Activated CD4-positive, alpha-beta T cell treated with anti-CD3 and anti-CD28 coated beads for 24 hours (primary cell): ENCODE results near the gene HYAL3.
"Not testable (repeated sequence)": the region's sequence is repeated elsewhere in the genome, so short reads cannot be mapped to it uniquely, and the experiment has no call there.

Experiments used
- DNase-seq, 2 donors: peaks; one replicate each; pipeline ENCODE4 v3.0.0-alpha.2; 2020; ENCODE audit warnings: low read depth in 2 of 2

Gene HYAL3

GRCh38 chr3:50270422-50271224 lies 28.6 kb downstream of the HYAL3 start:
- DNase-seq, result no peak

- DNase-seq, result no peak
Measured at GRCh38 chr3:50269977-50270413, 29.2 kb downstream of the HYAL3 start.

- DNase-seq, result no peak
Measured at GRCh38 chr3:50269460-50269859, 29.7 kb downstream of the HYAL3 start.

DNA sequence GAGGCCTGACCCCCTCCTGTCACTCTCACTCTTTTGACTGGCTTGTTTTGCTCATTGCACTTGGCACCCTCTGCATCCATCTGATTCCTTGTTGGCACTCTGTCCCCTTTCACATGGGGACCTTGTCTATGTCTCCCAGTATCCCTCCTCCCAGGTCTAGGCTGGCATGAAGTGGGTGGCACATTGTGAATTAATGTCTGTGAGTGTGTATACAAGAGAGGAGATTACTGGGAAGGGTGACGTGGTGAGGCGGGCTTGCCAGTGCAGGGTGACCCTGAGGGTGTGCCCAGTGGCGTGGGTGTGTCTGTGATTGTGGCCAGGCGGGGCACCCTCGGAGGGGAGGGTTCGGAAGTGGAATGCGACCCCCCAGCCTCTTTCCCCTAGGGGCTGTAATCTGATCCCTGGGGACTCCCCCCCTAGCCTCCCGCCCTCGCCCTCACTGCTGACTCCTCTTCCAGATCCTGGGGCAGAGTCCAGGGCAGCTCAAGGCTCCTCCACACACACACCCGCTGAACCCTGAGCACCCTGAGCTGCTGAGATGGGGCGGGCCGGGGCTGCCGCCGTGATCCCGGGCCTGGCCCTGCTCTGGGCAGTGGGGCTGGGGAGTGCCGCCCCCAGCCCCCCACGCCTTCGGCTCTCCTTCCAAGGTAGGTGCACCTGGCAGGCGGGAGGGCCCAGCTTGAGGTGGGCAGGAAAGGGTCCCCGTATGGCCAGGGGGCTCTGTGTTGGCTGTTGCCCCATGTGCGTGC lies 30.3 kb downstream of the HYAL3 start, which contains the start of gene SEMA3B:
Gene SEMA3B (plus strand): TSS at position 445 of the 749 bp plus-strand sequence. CDS start 94 bp downstream, at position 539.
- DNase-seq, result no peak

DNA sequence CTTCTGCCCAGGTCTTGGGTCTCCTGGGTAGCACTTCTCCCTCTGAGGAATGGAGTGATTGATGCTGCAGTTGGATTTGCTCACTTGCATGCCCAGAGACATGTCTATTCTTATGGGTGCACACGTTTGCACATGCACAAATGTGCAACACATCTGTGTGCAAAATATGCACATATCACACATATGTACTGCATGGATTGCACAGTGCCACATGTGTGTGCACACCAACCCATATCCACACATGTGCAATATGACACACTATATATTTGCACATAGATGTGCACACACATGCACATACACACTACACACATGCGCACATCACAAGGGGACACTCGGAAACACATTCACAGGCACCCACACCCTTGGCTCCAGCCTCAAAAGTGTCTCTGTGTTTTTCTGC lies 30.9 kb downstream of the HYAL3 start:
- no peak for DNase-seq

GRCh38 chr3:50267280-50267913 lies 31.8 kb downstream of the HYAL3 start:
- no peak for DNase-seq

DNA sequence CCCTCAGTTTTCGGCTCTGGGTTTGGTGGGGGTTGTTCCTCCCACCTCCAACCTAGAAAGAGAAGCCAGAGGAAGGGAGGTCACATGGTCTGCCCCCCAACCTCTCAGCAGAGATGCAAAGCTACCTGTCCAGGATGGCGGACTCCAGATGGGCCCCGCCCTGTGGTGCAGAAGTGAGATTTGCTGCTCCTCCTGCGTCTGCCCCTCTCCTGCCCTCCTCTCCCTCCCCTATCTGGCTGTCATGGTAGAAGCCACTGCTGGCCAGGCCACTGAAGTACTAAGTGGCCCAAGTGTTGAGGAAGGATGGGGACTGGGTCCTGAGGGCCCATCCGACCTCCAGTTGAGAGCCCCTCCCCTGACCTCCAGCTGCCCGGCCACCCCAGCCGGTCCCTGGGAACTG lies 32.4 kb downstream of the HYAL3 start:
- no peak for DNase-seq

DNA sequence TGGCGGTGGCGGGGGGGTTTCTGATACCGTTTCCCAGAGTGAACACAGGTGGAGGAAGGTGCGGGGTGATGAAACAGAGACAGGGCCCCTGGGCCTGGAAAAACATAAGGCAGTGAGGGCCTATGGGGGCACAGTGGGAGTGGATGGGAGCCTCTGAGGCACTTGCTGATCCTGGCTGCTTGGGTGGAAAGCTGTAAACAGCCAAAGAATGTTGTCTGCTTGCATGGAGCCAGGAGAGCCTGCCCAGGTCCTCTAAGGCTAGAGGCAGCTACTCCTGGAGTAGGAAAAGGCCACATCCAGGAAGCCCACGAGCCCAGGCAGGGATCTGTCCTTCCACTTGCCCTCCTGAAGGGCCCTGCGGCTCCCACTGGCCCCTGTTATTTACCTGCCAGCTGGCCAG lies 33.2 kb downstream of the HYAL3 start:
- DNase-seq, result no peak

DNA sequence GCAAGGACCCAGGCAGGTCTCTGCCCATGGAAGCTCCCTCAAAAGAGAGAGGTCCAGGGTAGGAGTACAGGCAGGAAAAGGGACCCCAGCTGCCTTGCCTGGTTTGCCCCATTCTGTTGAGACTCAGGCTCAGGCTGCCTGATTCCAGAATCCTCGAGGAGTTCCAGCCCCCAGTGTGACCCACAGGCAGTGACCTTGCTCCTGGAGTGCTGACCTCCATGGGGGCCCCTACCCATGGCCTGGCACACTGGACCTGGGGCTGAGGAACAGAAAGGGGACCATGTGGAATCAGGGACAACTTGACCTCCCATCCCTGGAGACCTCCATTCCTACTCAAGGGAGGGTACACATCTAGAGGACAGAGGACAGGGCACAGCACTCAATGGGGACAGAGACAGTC lies 33.6 kb downstream of the HYAL3 start:
- no peak for DNase-seq

DNA sequence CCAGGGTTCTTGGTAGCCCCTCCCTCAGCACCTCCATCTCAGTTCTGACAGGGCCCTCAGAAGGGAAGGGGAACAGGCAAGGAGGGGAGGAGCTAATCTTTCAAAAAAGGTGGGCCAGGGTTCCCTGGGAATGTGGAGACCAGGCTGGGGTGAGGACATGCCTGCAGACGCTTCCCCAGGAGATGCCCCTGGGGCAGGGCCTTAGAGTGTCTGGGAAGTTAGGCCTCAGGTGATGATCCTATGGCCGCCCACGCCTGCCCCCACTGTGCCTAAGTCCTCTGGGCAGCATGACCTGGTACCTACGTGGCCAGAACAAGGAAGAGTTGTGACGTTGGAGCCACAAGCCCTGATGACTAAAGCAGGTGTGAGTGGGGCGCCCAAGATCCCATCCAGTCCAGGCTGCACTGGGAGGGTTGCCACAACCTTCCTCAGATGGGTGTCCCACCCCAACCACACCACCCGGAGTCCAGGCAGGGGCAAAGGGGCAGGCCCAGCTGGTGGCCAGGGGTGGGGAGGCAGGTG lies 34.2 kb downstream of the HYAL3 start:
- no peak for DNase-seq

DNA sequence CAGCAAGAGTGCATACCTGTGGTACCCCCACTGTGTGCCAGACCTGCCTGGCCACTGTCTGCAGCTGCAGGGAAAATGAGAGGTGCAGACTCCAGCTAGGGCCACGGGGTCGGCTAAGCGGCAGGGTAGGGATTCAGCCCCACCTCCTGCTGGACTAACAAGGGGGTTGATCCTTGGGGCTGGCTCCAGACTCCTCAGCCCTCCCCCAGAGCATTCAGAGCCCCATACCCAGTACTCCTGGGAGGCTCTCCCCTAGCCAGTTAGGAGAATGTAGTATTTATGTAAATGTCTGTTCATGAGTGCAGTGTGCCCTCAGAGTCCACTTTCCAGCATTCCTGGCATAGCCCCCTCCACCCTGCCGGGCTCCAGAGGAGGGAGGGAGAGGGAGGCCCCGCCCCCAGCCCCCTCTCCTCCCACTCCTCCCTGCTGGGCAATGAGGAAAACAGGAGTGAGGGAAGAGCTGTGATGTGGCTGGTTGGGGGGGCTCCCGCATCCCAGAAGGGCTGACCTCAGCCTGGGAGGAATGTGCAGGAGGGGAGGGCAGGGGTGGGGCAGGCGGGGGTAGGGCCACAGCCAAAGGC lies 34.7 kb downstream of the HYAL3 start:
- no peak for DNase-seq

DNA sequence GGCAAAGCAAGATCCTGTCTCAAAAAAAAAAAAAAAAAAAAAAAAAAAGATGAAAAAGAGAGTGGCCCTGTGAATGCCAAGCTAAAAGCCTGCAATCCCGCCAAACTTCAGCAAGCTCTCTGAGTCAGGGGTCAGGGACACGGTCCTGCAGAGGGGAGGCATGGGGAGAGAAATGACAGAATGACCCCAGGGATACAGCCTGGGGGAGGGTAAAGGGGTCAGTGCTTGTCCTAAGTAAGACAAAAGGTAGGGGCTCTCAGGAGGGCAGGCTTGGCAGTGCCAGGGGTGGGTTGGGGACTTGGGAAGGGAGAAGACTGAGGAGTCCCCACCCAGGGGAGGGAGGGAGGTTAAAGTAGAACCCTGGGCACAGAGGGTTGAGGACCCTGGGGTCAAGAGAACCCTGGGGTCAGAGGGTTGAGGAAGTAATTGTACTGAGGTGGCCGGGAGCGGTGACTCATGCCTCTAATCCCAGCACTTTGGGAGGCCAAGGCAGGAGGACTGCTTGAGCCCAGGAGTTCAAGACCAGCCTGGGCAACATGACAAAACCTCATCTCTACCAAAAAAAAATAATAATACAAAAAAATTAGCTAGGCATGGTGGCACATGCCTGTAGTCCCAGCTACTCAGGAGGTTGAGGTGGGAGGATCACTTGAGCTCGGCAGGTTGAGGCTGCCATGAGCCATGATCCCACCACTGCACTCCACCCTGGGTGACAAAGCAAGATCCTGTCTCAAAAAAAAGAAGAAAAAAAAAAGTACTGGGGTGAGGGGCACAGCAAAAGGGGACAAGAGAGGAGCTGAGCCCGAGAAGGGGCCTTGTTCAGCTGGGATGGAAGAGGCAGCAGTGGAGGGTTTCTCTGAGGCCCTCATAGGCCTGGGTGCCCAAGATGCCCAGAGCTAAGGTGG lies 35.5 kb downstream of the HYAL3 start:
- no peak for DNase-seq

- DNase-seq, result no peak
Measured at GRCh38 chr3:50262778-50263177, 36.4 kb downstream of the HYAL3 start.

- DNase-seq, result not testable (repeated sequence)
Measured at GRCh38 chr3:50262200-50262599, 37.0 kb downstream of the HYAL3 start.

DNA sequence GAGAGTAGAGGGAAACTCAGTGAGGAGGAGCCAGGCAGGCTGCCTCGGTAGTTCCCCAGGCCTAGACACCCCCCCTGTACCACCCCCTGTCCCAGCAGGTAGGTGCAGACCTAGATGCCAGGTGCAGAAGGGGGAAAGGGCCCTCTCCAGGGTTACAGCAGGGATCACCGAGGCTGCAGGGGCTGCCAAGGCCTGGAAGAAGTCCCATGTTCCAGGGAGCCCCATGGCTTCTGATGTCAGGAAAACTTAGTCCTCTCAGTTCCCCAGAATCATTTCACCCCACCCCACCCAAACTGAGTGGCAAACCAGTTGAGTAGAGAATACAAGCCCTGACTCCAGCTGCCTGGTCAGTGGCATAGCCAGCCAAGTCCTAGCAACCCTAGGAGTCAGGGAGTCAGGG lies 37.7 kb downstream of the HYAL3 start:
- DNase-seq, result no peak

GRCh38 chr3:50260942-50261441 lies 38.2 kb downstream of the HYAL3 start:
- DNase-seq, result no peak

- DNase-seq, result peak; percentile 78 to 83
Measured at GRCh38 chr3:50260027-50260941, 38.9 kb downstream of the HYAL3 start.

DNA sequence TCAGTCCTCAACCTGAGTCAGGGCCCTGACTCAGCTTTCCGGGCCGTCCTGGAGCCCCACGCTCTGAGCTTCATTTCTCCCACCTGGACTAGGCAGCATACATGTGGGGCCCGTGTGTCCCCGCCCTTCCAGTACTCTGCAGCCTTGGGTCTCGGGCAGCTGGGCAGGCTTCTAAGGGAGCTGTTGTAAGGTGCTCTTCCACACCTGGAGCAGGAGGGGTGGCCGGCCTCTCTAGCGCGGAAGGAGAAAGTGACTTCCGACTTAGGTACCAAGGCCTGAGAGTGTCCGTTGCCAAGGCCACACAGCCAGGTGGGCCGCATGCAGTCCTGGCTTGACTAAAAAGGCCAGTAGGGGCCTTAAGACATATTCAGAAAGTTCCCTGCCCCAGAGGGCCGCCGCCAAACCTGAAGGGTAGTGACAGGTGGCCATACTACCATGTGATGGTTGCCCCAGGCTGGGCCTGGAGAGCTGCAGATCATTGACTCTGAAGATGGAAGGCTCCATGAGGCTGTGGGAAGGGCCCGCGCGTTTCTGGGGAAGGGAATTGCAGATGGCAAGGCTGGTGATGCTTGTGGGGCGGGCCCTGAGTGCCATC lies 39.7 kb downstream of the HYAL3 start:
- no peak for DNase-seq

- DNase-seq, result no peak
Measured at GRCh38 chr3:50258979-50259378, 40.2 kb downstream of the HYAL3 start.
